B cell (primary cell): ENCODE data around the gene FSTL5. TPM values are rescaled to one million over a fixed set of nuclear protein-coding genes. Genes with fewer than 3 reads are reported as not detected.

ENCODE experiments used
- ATAC-seq: fragments of 200-7000 bp; cut with Tn5 transposase; one replicate; pipeline ENCODE4 v1.10.0; 2021; ENCODE audit warnings: low read depth, mild to moderate bottlenecking, moderate number of reproducible peaks, moderate library complexity
- CTCF ChIA-PET: fragments of 350-600 bp; sonication (Branson Sonifier 250); formaldehyde crosslinking; loops from one replicate; lab custom pipeline; 2021; ENCODE audit warnings: antibody characterized with exemption, inconsistent platforms; lab: Charles Lee
- POLR2A ChIA-PET: fragments of 350-600 bp; sonication (Branson Sonifier 250); formaldehyde crosslinking; loops from one replicate; lab custom pipeline; 2021; ENCODE audit warnings: antibody characterized with exemption; lab: Charles Lee
- DNase-seq: peaks from one replicate; pipeline ENCODE4 v3.0.0; 2013
- H2AFZ ChIP-seq: 2 replicates; pipeline ENCODE4 v1.6.1; 2012; ENCODE audit warnings: mild to moderate bottlenecking, low read depth, low read length; ENCODE audit not compliant: insufficient read depth, poor library complexity, severe bottlenecking
- H3K27ac ChIP-seq, 2 donors: 1 replicate in 1 of 2; 2 replicates in 1 of 2; pipeline ENCODE4 v1.5.1; 2012 to 2013; ENCODE audit warnings: low read length in 2 of 2, mild to moderate bottlenecking in 2 of 2, moderate library complexity in 1 of 2
- H3K27me3 ChIP-seq, 4 experiments: fragments of 200-600 bp in 1 of 4; sonication (generic) in 1 of 4; replicated peaks in 1 of 4; 1 replicate in 2 of 4; 2 replicates in 2 of 4; pipeline versions ENCODE4 v1.6.1 to v1.7.0; 2013 to 2016; ENCODE audit warnings: low read length in 3 of 4, mild to moderate bottlenecking in 2 of 4, mixed read lengths in 1 of 4, moderate library complexity in 1 of 4; ENCODE audit not compliant: insufficient read depth in 4 of 4, control insufficient read depth in 3 of 4; ENCODE audit errors: control extremely low read depth in 1 of 4
- H3K36me3 ChIP-seq, 2 experiments: replicated peaks in 1 of 2; 1 replicate in 1 of 2; 2 replicates in 1 of 2; pipeline versions ENCODE4 v1.6.1 to v1.7.1; 2013; ENCODE audit warnings: low read length in 1 of 2; ENCODE audit not compliant: insufficient read depth in 2 of 2, control insufficient read depth in 1 of 2; ENCODE audit errors: control extremely low read depth in 1 of 2, extremely low read depth in 1 of 2
- H3K4me1 ChIP-seq, 2 donors: fragments of 200-600 bp in 1 of 2; sonication (generic) in 1 of 2; 1 replicate in 1 of 2; 2 replicates in 1 of 2; pipeline versions ENCODE4 v1.5.1 to v1.6.1; 2013 to 2017; ENCODE audit warnings: low read length in 2 of 2; ENCODE audit not compliant: control insufficient read depth in 2 of 2, insufficient read depth in 2 of 2
- H3K4me2 ChIP-seq: replicated peaks from 2 replicates; pipeline ENCODE3; 2012; ENCODE audit warnings: mild to moderate bottlenecking, low read depth, low read length; ENCODE audit not compliant: poor library complexity, severe bottlenecking
- H3K4me3 ChIP-seq, 5 experiments: fragments of 200-600 bp in 1 of 5; sonication (generic) in 1 of 5; 1 replicate in 3 of 5; 2 replicates in 2 of 5; pipeline versions ENCODE4 v1.5.1 to v1.7.0; 2011 to 2016; ENCODE audit warnings: low read length in 4 of 5, mild to moderate bottlenecking in 4 of 5, low read depth in 2 of 5, control low read depth in 1 of 5, moderate library complexity in 1 of 5; ENCODE audit not compliant: insufficient read depth in 1 of 5; ENCODE audit errors: control extremely low read depth in 1 of 5, extremely low read depth in 1 of 5
- H3K79me2 ChIP-seq: fragments of 200-600 bp; sonication (generic); one replicate; pipeline ENCODE4 v1.6.0; 2016; ENCODE audit warnings: low read length; ENCODE audit not compliant: control insufficient read depth, insufficient read depth
- H3K9ac ChIP-seq: fragments of 200-600 bp; sonication (generic); 2 replicates; pipeline ENCODE4 v1.6.1; 2017; ENCODE audit warnings: mild to moderate bottlenecking, low read length, moderate library complexity
- H3K9me3 ChIP-seq, 3 donors: one replicate each; pipeline versions ENCODE4 v1.6.1 to v1.7.1; 2013; ENCODE audit warnings: low read length in 2 of 3; ENCODE audit not compliant: control insufficient read depth in 2 of 3, insufficient read depth in 1 of 3; ENCODE audit errors: control extremely low read depth in 1 of 3
- H4K20me1 ChIP-seq: 2 replicates; pipeline ENCODE4 v1.6.0; 2012; ENCODE audit warnings: mild to moderate bottlenecking, low read length; ENCODE audit not compliant: insufficient read depth, control insufficient read depth, poor library complexity, severe bottlenecking
- H3K27ac Mint-ChIP-seq: one replicate; pipeline ENCODE4 v1.8.0; 2021; ENCODE audit warnings: mixed read lengths
- H3K27me3 Mint-ChIP-seq: one replicate; pipeline ENCODE4 v1.8.0; 2021; ENCODE audit warnings: mixed read lengths
- H3K4me1 Mint-ChIP-seq: one replicate; pipeline ENCODE4 v1.8.0; 2021; ENCODE audit warnings: mixed read lengths
- H3K4me3 Mint-ChIP-seq: one replicate; pipeline ENCODE4 v1.8.0; 2021; ENCODE audit warnings: mixed read lengths
- H3K9me3 Mint-ChIP-seq: one replicate; pipeline ENCODE4 v1.8.0; 2022; ENCODE audit warnings: mixed read lengths; ENCODE audit not compliant: insufficient read depth
- EZH2 ChIP-seq: IDR thresholded peaks from 2 replicates; pipeline ENCODE4 v1.6.1; 2012; ENCODE audit warnings: borderline replicate concordance, low read depth, mild to moderate bottlenecking, moderate library complexity, low read length; ENCODE audit not compliant: insufficient read depth, poor library complexity, severe bottlenecking
- WGBS: methylation state at CpG from one replicate; pipeline ENCODE4 v1.1.5; 2013; ENCODE audit warnings: missing lambda C conversion rate; ENCODE audit not compliant: insufficient coverage; 5-methylcytosine and 5-hydroxymethylcytosine counted together
- intact Hi-C: fragments of 100-400 bp; cut with micrococcal nuclease; formaldehyde crosslinking; loops from one replicate; pipeline ENCODE4 v1.10.0; 2022
- polyA plus RNA-seq: library from polyadenylated mRNA; depleted of rRNA; stranded (reverse); fragments of >200 nt; gene quantifications from 2 replicates; pipeline ENCODE4 v1.2.3, GENCODE V29; 2012
- total RNA-seq, 2 donors: library from RNA; stranded (reverse); fragments of 120-200 nt in 1 of 2; gene quantifications; 1 replicate in 1 of 2; 2 replicates in 1 of 2; pipeline versions ENCODE4 v1.2.3 to v1.2.4, GENCODE V29; 2013 to 2022
- TF ChIP-seq, protein P1 (sequence below): fragments of 200-600 bp; IDR thresholded peaks from one replicate; pipeline ENCODE4 v1.8.0; 2022; ENCODE audit warnings: antibody characterized with exemption, mild to moderate bottlenecking

The FSTL5 gene
- total and polyA plus RNA-seq, 2 donors (not counting 1 experiment from before 2014, with no cell fraction given), result not detected

DNA sequence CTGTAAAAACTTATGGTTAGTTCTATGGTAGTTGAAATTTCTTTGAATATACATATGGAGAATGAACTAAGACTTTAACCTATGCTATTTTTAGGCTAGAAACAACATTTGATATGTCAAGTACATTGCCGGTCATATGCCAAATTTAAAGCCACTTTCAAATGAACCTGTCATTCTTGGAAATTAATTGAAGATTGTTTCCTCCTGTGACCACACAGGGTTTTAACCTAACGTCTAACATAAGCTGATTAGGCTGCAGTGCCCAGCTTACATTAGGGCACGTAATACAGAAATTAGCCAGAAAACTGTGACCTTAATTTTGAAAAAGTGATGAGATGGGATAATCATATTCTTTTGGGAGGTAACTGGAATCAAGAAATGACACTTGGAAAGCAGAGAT is 645.9 kb downstream of the FSTL5 start:
- no peak overlapping the region for H3K4me3 Mint-ChIP-seq
- Histone ChIP-seq H3K79me2 (no peaks in the 10 kb centered on the region), H3K27me3 (no peaks in the 10 kb centered on the region), H3K36me3 (no peaks in the 10 kb centered on the region), H3K4me2 (no peak overlapping the region), H3K9me3 (no peaks in the 10 kb centered on the region), H3K27ac (no peak overlapping the region), H3K9ac (no peak overlapping the region), H3K4me1 (no peaks in the 10 kb centered on the region), H4K20me1 (no peaks in the 10 kb centered on the region), H3K4me3 (no peak overlapping the region), H2AFZ (no peak overlapping the region)
- ChIA-PET CTCF (no interaction called here), POLR2A (no interaction called here)
- no peak for DNase-seq
- TF ChIP-seq, protein P1, sequence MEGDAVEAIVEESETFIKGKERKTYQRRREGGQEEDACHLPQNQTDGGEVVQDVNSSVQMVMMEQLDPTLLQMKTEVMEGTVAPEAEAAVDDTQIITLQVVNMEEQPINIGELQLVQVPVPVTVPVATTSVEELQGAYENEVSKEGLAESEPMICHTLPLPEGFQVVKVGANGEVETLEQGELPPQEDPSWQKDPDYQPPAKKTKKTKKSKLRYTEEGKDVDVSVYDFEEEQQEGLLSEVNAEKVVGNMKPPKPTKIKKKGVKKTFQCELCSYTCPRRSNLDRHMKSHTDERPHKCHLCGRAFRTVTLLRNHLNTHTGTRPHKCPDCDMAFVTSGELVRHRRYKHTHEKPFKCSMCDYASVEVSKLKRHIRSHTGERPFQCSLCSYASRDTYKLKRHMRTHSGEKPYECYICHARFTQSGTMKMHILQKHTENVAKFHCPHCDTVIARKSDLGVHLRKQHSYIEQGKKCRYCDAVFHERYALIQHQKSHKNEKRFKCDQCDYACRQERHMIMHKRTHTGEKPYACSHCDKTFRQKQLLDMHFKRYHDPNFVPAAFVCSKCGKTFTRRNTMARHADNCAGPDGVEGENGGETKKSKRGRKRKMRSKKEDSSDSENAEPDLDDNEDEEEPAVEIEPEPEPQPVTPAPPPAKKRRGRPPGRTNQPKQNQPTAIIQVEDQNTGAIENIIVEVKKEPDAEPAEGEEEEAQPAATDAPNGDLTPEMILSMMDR, result no peak
- no peak for TF ChIP-seq EZH2
- no peak for ATAC-seq
- 27% methylated on average over 1 of the region's 3 CpGs for WGBS
- peaks cover 3% of the 10 kb centered on the region for H3K9me3 Mint-ChIP-seq
- H3K4me1 Mint-ChIP-seq, result no peaks in the 10 kb centered on the region
- intact Hi-C loops, result no loop called here
- no peak overlapping the region for H3K27ac Mint-ChIP-seq
- H3K27me3 Mint-ChIP-seq, result no peaks in the 10 kb centered on the region

DNA sequence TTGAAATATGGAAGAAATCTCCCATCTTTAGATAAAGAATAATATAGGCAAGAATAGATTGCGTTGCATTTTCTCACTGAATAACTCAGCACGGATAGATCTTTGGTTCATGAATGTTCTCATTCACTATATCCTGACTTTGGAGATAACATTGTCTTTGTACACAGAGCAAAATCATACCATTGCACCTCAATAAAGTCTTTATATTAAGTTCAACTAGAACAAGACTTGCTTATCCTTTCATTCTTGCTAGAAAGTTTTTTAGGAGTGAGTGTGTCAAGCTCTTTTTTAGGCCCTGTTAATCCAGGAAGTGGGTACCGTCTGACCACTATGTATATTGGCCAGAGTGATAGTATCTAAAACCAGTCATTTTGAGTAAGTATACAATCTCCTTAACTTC is 658.7 kb downstream of the FSTL5 start:
- peaks cover 2% of the 10 kb centered on the region for H3K9me3 Mint-ChIP-seq
- Histone ChIP-seq H3K9me3 (no peaks in the 10 kb centered on the region), H3K4me3 (no peak overlapping the region), H3K79me2 (no peaks in the 10 kb centered on the region), H3K9ac (no peak overlapping the region), H3K4me1 (no peaks in the 10 kb centered on the region), H2AFZ (no peak overlapping the region), H3K36me3 (no peaks in the 10 kb centered on the region), H4K20me1 (no peaks in the 10 kb centered on the region), H3K27me3 (no peaks in the 10 kb centered on the region), H3K4me2 (no peak overlapping the region), H3K27ac (no peak overlapping the region)
- TF ChIP-seq, protein P1, result no peak
- no peak for TF ChIP-seq EZH2
- ATAC-seq (no peak), DNase-seq (no peak)
- ChIA-PET CTCF (no interaction called here), POLR2A (no interaction called here)
- WGBS, result no CpG with 5 or more reads among the region's 3 CpGs
- intact Hi-C loops, result no loop called here
- H3K27ac Mint-ChIP-seq, result no peak overlapping the region
- no peak overlapping the region for H3K4me3 Mint-ChIP-seq
- no peaks in the 10 kb centered on the region for H3K4me1 Mint-ChIP-seq
- H3K27me3 Mint-ChIP-seq, result no peaks in the 10 kb centered on the region
